Vagina (tissue), 2 donors: ENCODE measurements around the gene PIERCE2. TPM values are rescaled to one million over a fixed set of nuclear protein-coding genes. Genes with fewer than 3 reads are reported as not detected.
"Not testable (repeated sequence)": the region's sequence is repeated elsewhere in the genome, so short reads cannot be mapped to it uniquely, and the experiment has no call there.

Experiments
- DNase-seq, 2 donors: peaks; one replicate each; pipeline ENCODE4 v3.0.0-alpha.2; 2017; ENCODE audit errors: extremely low spot score in 2 of 2
- H3K27ac ChIP-seq: fragments of 200-600 bp; sonication (generic); one replicate; pipeline ENCODE4 v1.5.1; 2019
- H3K27me3 ChIP-seq: fragments of 200-600 bp; sonication (generic); one replicate; pipeline ENCODE4 v1.5.1; 2019
- H3K36me3 ChIP-seq, 2 donors: fragments of 200-600 bp; sonication (generic); one replicate each; pipeline ENCODE4 v1.5.1; 2017 to 2019
- H3K4me1 ChIP-seq: fragments of 200-600 bp; sonication (generic); one replicate; pipeline ENCODE4 v1.5.1; 2019
- H3K4me3 ChIP-seq, 2 donors: fragments of 200-600 bp; sonication (generic); 1 replicate in 1 of 2; 2 replicates in 1 of 2; pipeline ENCODE4 v1.5.1; 2016 to 2019
- H3K9me3 ChIP-seq: fragments of 200-600 bp; sonication (generic); one replicate; pipeline ENCODE4 v1.5.1; 2019
- CTCF ChIP-seq, 3 experiments: fragments of 450-650 bp in 2 of 3; fragments of 200-600 bp in 1 of 3; sonication (generic) in 1 of 3; IDR thresholded peaks; one replicate each; pipeline ENCODE4 v1.5.1; 2017 to 2019; ENCODE audit warnings: antibody characterized with exemption in 3 of 3, mild to moderate bottlenecking in 2 of 3, moderate library complexity in 2 of 3
- POLR2A ChIP-seq, 2 donors: fragments of 450-650 bp; IDR thresholded peaks; one replicate each; pipeline ENCODE4 v1.6.1; 2017; ENCODE audit warnings: antibody characterized with exemption in 2 of 2, mild to moderate bottlenecking in 2 of 2, moderate library complexity in 2 of 2
- POLR2AphosphoS5 ChIP-seq, 2 donors: sonication (generic); formaldehyde crosslinking; IDR thresholded peaks; one replicate each; pipeline ENCODE4 v1.9.0; 2017; ENCODE audit warnings: antibody characterized with exemption in 2 of 2, mild to moderate bottlenecking in 2 of 2, low read depth in 1 of 2; ENCODE audit not compliant: insufficient read depth in 1 of 2
- intact Hi-C: fragments of 100-400 bp; cut with DNase I; formaldehyde crosslinking; loops from one replicate; pipeline ENCODE4 v1.15.1; 2023
- total RNA-seq: library from RNA; depleted of rRNA; stranded (reverse); fragments of >200 nt; gene quantifications from one replicate; pipeline ENCODE4 v1.2.3, GENCODE V29; 2016

PIERCE2 gene
- total RNA-seq, 1 donor from 2014 or later: not detected

- Histone ChIP-seq H3K36me3 (no peaks in the 10 kb centered on the region), H3K27me3 (no peaks in the 10 kb centered on the region), H3K4me1 (no peaks in the 10 kb centered on the region), H3K4me3 (no peak overlapping the region), H3K27ac (no peak overlapping the region), H3K9me3 (no peaks in the 10 kb centered on the region)
- no peak for DNase-seq
- intact Hi-C loops: no loop called here
- TF ChIP-seq POLR2A (IDR thresholded peaks at IDR 0.05) (no peak), CTCF (IDR thresholded peaks at IDR 0.05) (peak in 1 of 3 experiments; percentile 16)
Observed at GRCh38 chr15:55434989-55435825, 26.9 kb downstream of the PIERCE2 start.

GRCh38 chr15:55443141-55443540, 34.8 kb downstream of the PIERCE2 start:
- not testable (repeated sequence) for H3K9me3 ChIP-seq, H3K4me3 ChIP-seq

GRCh38 chr15:55445936-55446335, 37.6 kb downstream of the PIERCE2 start:
- H3K9me3 ChIP-seq, intact Hi-C loops, H3K4me1 ChIP-seq, DNase-seq, H3K27ac ChIP-seq, H3K27me3 ChIP-seq, H3K4me3 ChIP-seq, H3K36me3 ChIP-seq: not testable (repeated sequence)

More at GRCh38 chr15:55443141-55443540, 34.8 kb downstream of the PIERCE2 start:
- H3K36me3 ChIP-seq, H3K4me1 ChIP-seq, H3K27me3 ChIP-seq, H3K27ac ChIP-seq, intact Hi-C loops, DNase-seq: not testable (repeated sequence)

GRCh38 chr15:55446379-55447029, 38.2 kb downstream of the PIERCE2 start:
- H3K4me3 ChIP-seq, H3K36me3 ChIP-seq, H3K27me3 ChIP-seq, H3K9me3 ChIP-seq, H3K4me1 ChIP-seq, H3K27ac ChIP-seq, DNase-seq, intact Hi-C loops: not testable (repeated sequence)

GRCh38 chr15:55447030-55447394, 38.7 kb downstream of the PIERCE2 start:
- DNase-seq, H3K4me3 ChIP-seq, intact Hi-C loops, H3K27me3 ChIP-seq, H3K36me3 ChIP-seq, H3K27ac ChIP-seq, H3K9me3 ChIP-seq, H3K4me1 ChIP-seq: not testable (repeated sequence)

GRCh38 chr15:55457401-55458022, 49.2 kb downstream of the PIERCE2 start:
- Histone ChIP-seq H3K36me3 (no peaks in the 10 kb centered on the region), H3K4me3 (no peak overlapping the region), H3K27ac (no peak overlapping the region), H3K27me3 (no peaks in the 10 kb centered on the region), H3K9me3 (no peaks in the 10 kb centered on the region), H3K4me1 (no peaks in the 10 kb centered on the region)
- DNase-seq: no peak
- no peak for TF ChIP-seq POLR2A (IDR thresholded peaks at IDR 0.05)
- TF ChIP-seq CTCF (IDR thresholded peaks at IDR 0.05): no peak
- TF ChIP-seq POLR2AphosphoS5 (IDR thresholded peaks at IDR 0.05; ENCODE audit: insufficient read depth in 1 of 2, low read depth in 1 of 2): no peak
- intact Hi-C loops: no loop called here

GRCh38 chr15:55461447-55461846, 53.2 kb downstream of the PIERCE2 start:
- no peak for DNase-seq
- Histone ChIP-seq H3K27ac (no peak overlapping the region), H3K4me3 (no peak overlapping the region), H3K9me3 (no peaks in the 10 kb centered on the region), H3K4me1 (no peaks in the 10 kb centered on the region), H3K27me3 (no peaks in the 10 kb centered on the region), H3K36me3 (no peaks in the 10 kb centered on the region)
- intact Hi-C loops: no loop called here
- no peak for TF ChIP-seq POLR2A (IDR thresholded peaks at IDR 0.05)
- no peak for TF ChIP-seq CTCF (IDR thresholded peaks at IDR 0.05)
- no peak for TF ChIP-seq POLR2AphosphoS5 (IDR thresholded peaks at IDR 0.05; ENCODE audit: insufficient read depth in 1 of 2, low read depth in 1 of 2)
